NCI-H524 treated with DMSO at 0.1 percent for 48 hours (cell line): Measurements from ENCODE around the gene HSPB8.

Source experiments
- DNase-seq: peaks from one replicate; lab custom pipeline; 2025; lab: John Stamatoyannopoulos, UW

Gene HSPB8, protein sequence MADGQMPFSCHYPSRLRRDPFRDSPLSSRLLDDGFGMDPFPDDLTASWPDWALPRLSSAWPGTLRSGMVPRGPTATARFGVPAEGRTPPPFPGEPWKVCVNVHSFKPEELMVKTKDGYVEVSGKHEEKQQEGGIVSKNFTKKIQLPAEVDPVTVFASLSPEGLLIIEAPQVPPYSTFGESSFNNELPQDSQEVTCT

GRCh38 chr12:119178544-119179334, at the start of gene HSPB8:
TSS of gene HSPB8 (plus strand) at chr12:119178931. CDS start at chr12:119179313, 382 bp downstream.
- no peak for DNase-seq

GRCh38 chr12:119129827-119130434, 48.8 kb upstream of the HSPB8 start:
- DNase-seq, result no peak

- no peak for DNase-seq
These were observed 48.2 kb upstream of the HSPB8 start for GRCh38 chr12:119130523-119130922.

DNA sequence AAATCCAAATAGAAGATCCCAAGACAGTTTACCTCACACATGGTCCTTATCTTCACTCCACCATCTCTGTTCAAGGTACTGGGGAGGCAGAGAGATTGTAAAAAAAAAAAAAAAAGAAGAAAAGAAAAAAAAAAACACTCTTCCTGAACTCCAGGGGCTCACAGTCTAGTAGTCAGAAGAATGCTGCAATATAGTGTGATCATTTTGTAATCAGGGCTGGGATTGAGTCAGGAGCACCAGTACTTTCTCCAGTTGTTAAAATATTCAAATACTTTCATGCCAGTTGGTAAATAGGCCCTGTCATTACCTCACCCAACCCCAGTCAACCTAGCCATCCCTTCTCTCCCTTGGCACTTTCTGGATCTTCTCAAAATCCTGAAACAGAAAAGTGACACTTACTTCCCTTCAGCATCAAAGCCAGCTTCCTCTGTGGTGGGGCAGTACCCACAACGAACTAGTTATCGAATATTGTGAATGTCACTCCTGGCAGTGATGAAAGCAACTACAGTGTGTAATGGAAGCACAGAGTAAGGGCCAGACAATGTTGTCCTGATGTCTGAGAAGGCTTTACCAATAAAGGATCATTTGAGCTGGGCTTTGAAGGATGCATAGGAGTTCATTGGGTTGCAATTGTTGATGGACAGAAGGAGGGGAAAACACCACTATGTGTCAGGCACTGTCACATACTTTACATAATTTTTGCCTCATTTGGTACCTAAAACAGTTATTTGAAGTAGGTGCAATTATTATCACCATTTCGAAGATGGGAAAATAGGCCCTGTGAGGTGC, 44.3 kb upstream of the HSPB8 start:
- DNase-seq, result no peak

GRCh38 chr12:119136811-119137410, 41.8 kb upstream of the HSPB8 start:
- no peak for DNase-seq

DNA sequence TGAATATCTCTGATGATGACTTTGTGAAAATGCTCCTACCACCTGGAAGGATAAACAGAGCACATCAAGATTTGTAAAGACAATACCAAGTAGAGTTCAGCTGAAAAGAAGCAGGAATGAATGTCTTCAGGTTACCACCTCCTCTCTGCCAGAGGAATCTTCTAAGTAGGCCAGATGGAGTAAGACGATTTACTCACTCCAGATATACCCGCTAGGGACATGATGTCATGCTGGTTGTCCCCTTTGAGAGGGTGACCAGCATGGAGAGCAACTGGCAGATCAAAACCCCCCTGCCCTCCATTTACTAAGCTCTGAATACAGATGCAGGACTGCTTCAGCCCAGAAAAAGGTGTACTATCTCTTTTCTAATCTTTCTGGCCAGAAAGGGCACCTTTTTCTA, 39.3 kb upstream of the HSPB8 start:
- DNase-seq, result no peak

- no peak for DNase-seq
These were observed 33.4 kb upstream of the HSPB8 start for GRCh38 chr12:119145367-119145766.

DNA sequence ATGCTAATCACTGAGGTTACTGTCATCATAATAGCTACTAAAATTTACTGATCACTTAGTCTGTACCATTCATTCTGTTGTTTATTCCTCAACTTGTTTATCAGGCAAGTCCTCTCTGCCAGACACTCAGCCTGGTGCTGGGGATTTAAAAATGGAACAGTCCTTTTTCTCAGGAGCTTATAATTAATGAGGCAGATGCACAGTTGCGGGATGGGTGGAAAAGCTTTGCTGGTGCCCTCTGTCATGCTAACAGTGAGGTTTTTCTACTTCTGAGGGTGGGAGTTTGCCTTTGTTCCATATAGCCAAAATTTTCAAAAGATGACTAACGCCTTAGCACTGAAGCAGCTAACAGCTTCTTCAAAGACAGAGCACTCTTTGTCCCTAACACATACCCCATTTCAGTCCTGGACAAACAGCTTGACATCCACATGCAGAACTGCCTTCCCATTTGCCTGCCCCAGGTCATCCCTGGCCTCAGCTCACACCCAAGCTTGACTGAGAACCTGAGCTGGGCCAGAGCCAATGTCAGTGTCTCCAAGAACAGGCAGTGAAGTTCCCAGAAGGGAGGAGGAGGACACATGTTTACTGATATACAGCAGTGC, 30.8 kb upstream of the HSPB8 start:
- no peak for DNase-seq

GRCh38 chr12:119149270-119149669, 29.5 kb upstream of the HSPB8 start:
- no peak for DNase-seq

DNA sequence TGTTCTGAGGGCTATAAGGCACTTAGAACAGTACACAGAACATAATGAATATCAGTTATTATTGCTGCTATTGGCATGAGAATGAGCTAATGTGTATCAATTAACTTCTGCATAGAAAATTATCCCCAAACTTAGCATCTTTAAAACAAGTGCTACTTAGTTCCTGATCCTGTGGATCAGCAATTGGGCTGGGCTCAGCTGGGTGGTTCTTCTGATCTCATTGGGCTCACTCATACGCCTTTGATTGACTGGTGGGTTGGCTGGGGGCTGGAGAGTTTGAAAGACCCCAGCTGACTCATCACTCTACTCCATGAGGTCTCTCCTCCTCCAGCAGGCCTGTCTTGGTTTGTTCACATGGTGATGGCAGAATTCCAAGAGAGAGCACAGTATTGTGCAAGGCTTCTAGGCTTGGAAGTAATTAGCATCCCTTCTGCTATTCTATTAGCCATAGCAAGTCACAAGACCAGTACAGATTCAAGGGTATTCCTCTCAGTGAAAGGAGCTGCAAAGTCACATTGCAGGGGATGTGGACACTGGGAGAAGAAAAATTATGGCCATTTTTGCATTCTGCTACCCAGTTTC, 27.2 kb upstream of the HSPB8 start:
- no peak for DNase-seq

DNA sequence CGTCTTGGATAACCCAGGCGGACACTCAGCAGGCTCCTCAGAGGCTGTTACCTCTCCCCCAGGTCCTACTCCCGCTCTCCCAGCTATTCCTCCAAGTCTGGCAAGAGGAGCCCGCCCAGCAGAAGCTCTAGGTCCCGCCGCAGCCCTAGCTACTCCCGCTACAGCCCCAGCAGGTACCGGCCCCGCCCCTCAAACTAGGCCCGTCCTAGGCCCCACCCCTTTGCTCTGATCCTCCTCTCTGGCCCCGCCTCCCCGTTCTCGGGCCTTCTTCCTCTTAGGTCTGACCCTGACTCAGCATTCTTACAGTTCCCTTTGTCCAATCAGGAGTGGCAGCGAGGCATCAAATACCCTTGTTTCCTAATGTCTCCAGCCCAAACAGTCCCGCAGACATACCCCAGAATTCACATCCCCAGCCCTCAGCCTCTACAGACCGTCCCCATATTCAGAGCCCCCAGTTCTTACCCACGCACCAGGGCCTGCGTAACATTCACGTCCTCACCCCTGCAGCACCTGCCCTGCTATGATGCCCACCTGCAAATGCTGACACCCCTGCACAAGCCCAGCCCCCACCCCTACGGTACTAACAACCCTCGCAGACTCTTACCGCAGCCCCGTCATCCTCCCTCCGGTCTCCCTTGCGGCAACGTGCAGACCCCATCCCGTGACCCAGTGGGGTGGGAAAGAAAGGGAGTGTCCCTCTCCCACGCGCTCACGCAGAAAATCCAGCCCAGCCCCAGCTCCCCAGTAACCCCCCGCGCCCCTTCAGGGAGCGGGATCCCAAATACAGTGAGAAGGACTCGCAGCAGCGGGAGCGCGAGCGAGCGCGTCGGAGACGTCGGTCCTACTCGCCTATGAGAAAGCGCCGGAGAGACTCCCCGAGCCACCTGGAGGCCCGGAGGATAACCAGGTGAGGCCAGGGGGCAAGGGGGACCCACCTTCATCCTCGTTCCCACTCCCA, 25.0 kb upstream of the HSPB8 start:
- no peak for DNase-seq

- no peak for DNase-seq
These were observed 24.3 kb upstream of the HSPB8 start for GRCh38 chr12:119154435-119154818.

- no peak for DNase-seq
These were observed 22.2 kb upstream of the HSPB8 start for GRCh38 chr12:119156401-119157044.

- DNase-seq, result peak; percentile 23
These were observed 21.2 kb upstream of the HSPB8 start for GRCh38 chr12:119157528-119157927.

DNA sequence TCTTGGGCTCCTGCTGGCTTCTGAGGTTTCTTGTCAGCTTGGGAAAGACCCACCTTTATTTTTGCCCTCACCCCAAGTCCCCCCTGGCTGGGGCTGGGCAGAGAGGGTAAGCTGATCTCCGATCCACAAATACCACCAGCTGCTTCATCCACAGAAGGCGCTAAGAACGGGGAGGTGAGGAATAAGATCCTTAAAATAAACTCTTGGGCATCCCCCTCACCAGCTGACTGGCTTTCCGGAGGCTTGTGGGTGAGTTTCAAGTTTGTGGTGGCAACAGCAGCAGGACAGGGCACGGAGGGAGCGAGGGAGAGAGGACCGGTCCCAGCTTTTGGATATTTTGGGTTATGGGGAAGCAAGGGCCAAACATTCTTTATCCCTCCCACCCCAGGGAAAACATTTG, 20.8 kb upstream of the HSPB8 start:
- DNase-seq, result peak; percentile 48

DNA sequence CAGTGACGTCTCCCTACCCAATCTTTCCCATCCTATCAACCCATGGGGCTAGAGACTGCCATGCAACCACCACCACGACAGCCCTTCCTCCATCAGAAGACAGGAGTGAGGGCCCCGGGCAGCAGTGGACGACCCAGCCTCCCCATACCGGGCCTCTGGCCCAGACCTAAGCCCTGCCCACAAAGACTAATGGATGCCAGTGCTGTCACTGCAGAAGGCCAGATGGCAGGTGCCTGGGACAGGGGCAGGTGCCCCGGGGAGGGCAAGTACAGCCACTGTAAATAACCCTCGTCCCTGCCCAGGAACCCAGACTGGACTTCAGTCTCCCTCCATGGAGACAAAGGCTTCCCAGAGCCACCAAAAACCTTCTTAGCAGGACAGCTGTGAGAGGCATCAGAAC, 20.3 kb upstream of the HSPB8 start:
- no peak for DNase-seq

DNA sequence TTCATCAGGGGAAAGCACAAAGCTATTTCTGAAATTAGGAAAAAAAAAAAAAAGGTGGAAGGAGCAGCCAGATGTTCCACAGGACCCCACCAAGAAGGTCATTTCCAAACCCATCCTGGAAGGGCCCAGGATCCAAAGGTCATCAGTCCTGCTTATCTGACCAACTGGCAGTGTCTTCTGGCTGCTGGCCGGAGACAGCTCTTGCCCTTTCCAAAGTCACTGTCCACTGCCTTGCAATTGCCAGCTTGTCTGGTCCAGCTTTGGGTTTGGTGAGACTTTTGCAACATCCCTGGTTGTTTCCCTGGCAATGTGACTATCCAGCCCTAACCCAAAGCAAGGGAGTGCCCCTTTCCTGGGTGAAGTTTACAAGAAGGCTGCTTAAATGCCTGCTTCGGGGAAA, 18.9 kb upstream of the HSPB8 start:
- DNase-seq, result no peak

DNA sequence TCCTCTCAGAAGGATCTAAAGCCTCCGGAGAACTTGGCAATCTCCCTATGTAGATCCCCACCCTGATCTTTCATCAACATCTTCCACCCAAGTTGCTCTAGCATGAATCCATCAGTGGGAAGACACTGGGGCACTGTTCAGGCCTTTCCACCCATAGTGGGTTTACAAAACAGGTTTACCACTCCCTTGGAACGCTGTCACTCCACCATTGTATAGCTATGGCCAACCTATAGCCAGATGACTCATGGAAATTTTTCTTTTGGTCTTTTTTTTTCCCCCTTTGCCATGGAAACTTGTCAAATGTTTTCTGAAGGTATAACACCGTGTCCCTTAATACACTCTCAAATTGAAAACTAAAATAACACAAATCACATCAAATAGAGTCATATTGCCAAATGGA, 10.8 kb upstream of the HSPB8 start:
- DNase-seq, result no peak

- no peak for DNase-seq
These were observed 10.0 kb upstream of the HSPB8 start for GRCh38 chr12:119168721-119169120.

- no peak for DNase-seq
These were observed 9.6 kb upstream of the HSPB8 start for GRCh38 chr12:119169150-119169549.
